ENCODE measurements around the gene TRIM74. TPM values are rescaled to one million over a fixed set of nuclear protein-coding genes. Genes with fewer than 3 reads are reported as not detected.
A peak's percentile ranks its signal among the peaks of the same experiment; 100 is the strongest.
"Not testable (repeated sequence)": the region's sequence is repeated elsewhere in the genome, so short reads cannot be mapped to it uniquely, and the experiment has no call there.

TRIM74 gene
- total and polyA plus RNA-seq, 7 donors, result 0.06 to 0.36 (median 0.20) TPM; not detected in 3

GRCh38 chr7:72924386-72924732 is 44.9 kb downstream of the TRIM74 start:
- no peak for TF ChIP-seq CTCF (IDR thresholded peaks at IDR 0.05)
- Histone ChIP-seq H3K36me3 (ENCODE audit: insufficient read depth in 1 of 2, low read depth in 1 of 2) (peaks cover 17 to 30% of the 10 kb centered on the region in 2 donors), H3K27ac (peak overlapping the region; percentile 90), H3K9me3 (no peaks in the 10 kb centered on the region), H3K27me3 (ENCODE audit: insufficient read depth in 3 of 3, low read length in 2 of 3) (no peaks in the 10 kb centered on the region), H3K4me1 (peaks cover 13% of the 10 kb centered on the region), H3K4me3 (peak overlapping the region; percentile 91)
- peak in 3 of 4 donors; percentile 5 to 21 (median 17) for ATAC-seq
- intact Hi-C loops (cut with DNase I), result no loop called here
- WGBS, 3 donors, result 0 to 1% (median 0%) methylated on average over 5 of the region's 5 CpGs
- no peak for DNase-seq

GRCh38 chr7:72919256-72919775 is 50.0 kb downstream of the TRIM74 start:
- TF ChIP-seq CTCF (IDR thresholded peaks at IDR 0.05), result no peak
- intact Hi-C loops (cut with DNase I), result loop anchor here in 1 of 2 donors (5.0 kb wide), 1 partner anchor 102 kb away; no protein-coding TSS in a partner anchor
- WGBS, 3 donors, result 76 to 91% (median 79%) methylated on average over 4 of the region's 4 CpGs
- Histone ChIP-seq H3K4me1 (peaks cover 5% of the 10 kb centered on the region), H3K27ac (no peak overlapping the region), H3K27me3 (ENCODE audit: insufficient read depth in 3 of 3, low read length in 2 of 3) (no peaks in the 10 kb centered on the region), H3K9me3 (no peaks in the 10 kb centered on the region), H3K4me3 (no peak overlapping the region), H3K36me3 (ENCODE audit: insufficient read depth in 1 of 2, low read depth in 1 of 2) (no peaks in the 10 kb centered on the region)
- ATAC-seq (no peak), DNase-seq (no peak)

- DNase-seq, result peak; percentile 46 to 54
- TF ChIP-seq CTCF (IDR thresholded peaks at IDR 0.05), result peak; percentile 68
- H3K9me3 ChIP-seq; H3K4me3 ChIP-seq; H3K4me1 ChIP-seq; H3K27me3 ChIP-seq (ENCODE audit: insufficient read depth in 3 of 3, low read length in 2 of 3); H3K27ac ChIP-seq: not testable (repeated sequence)
- ATAC-seq, result peak; percentile 77 to 88 (median 81)
- peaks cover 0 to 21% of the 10 kb centered on the region in 2 donors for H3K36me3 ChIP-seq (ENCODE audit: insufficient read depth in 1 of 2, low read depth in 1 of 2)
- WGBS, 3 donors, result 62 to 67% (median 64%) methylated on average over 9 of the region's 9 CpGs
- intact Hi-C loops (cut with DNase I), result loop anchor here in 1 of 2 donors (5.0 kb wide), 1 partner anchor 98 kb away; no protein-coding TSS in a partner anchor
Measured at GRCh38 chr7:72914756-72915525, 54.3 kb downstream of the TRIM74 start.

GRCh38 chr7:72913750-72914149 is 55.5 kb downstream of the TRIM74 start:
- intact Hi-C loops (cut with DNase I); H3K27ac ChIP-seq; H3K4me1 ChIP-seq; ATAC-seq; H3K9me3 ChIP-seq; H3K27me3 ChIP-seq (ENCODE audit: insufficient read depth in 3 of 3, low read length in 2 of 3); DNase-seq; H3K4me3 ChIP-seq: not testable (repeated sequence)
- 80 to 86% (median 83%) methylated on average over 10 of the region's 10 CpGs for WGBS, 3 donors
- peaks cover 0 to 21% of the 10 kb centered on the region in 2 donors for H3K36me3 ChIP-seq (ENCODE audit: insufficient read depth in 1 of 2, low read depth in 1 of 2)

- H3K4me1 ChIP-seq; H3K9me3 ChIP-seq; DNase-seq; H3K4me3 ChIP-seq; H3K27me3 ChIP-seq (ENCODE audit: insufficient read depth in 3 of 3, low read length in 2 of 3); intact Hi-C loops (cut with DNase I); ATAC-seq; H3K27ac ChIP-seq: not testable (repeated sequence)
- WGBS, 3 donors, result 92 to 98% (median 97%) methylated on average over 8 to 10 of the region's 12 CpGs
- peaks cover 0 to 24% of the 10 kb centered on the region in 2 donors for H3K36me3 ChIP-seq (ENCODE audit: insufficient read depth in 1 of 2, low read depth in 1 of 2)
Measured at GRCh38 chr7:72911395-72911794, 57.9 kb downstream of the TRIM74 start.

Other genes with a start within 250 kb of the TRIM74 start
- 1 to 10 TPM; 1.2 to 4.2 (median 2.0) TPM for gene TYW1B, start 141.3 kb downstream of the TRIM74 start, total RNA-seq
- gene TYW1B, start 141.3 kb downstream of the TRIM74 start, polyA plus RNA-seq, result 1 to 10 TPM; 1.1 to 6.5 (median 1.5) TPM
- 10 to 100 TPM; 16.6 to 28.1 (median 21.1) TPM for gene POM121, start 44.4 kb downstream of the TRIM74 start, total RNA-seq
- gene POM121, start 44.4 kb downstream of the TRIM74 start, polyA plus RNA-seq, result 10 to 100 TPM in 1 of 3 donors, 1 to 10 TPM in 2; 8.0 to 18.0 (median 9.3) TPM
- not detected for gene SPDYE8, start 60.3 kb upstream of the TRIM74 start, total RNA-seq
- not detected for gene SPDYE8, start 60.3 kb upstream of the TRIM74 start, polyA plus RNA-seq
- not detected for gene SPDYE11, start 88.4 kb upstream of the TRIM74 start, total RNA-seq
- gene SPDYE11, start 88.4 kb upstream of the TRIM74 start, polyA plus RNA-seq, result not detected
- gene SPDYE9, start 116.6 kb upstream of the TRIM74 start, total RNA-seq, result not detected
- gene SPDYE9, start 116.6 kb upstream of the TRIM74 start, polyA plus RNA-seq, result not detected

Data from psoas muscle (tissue), 8 donors.